Transverse colon (tissue), 4 donors: ENCODE data around the gene RMND1.

ENCODE experiments used
- EP300 ChIP-seq: sonication (generic); formaldehyde crosslinking; IDR thresholded peaks from one replicate; pipeline ENCODE4 v1.6.1; 2017; ENCODE audit warnings: antibody characterized with exemption, low read depth
- POLR2A ChIP-seq: fragments of 450-650 bp; IDR thresholded peaks from one replicate; pipeline ENCODE4 v1.6.1; 2016; ENCODE audit warnings: antibody characterized with exemption, mild to moderate bottlenecking, moderate library complexity
- POLR2AphosphoS5 ChIP-seq, 3 donors: sonication (generic); formaldehyde crosslinking; IDR thresholded peaks; one replicate each; pipeline ENCODE4 v1.6.1; 2016; ENCODE audit warnings: antibody characterized with exemption in 3 of 3
- TF ChIP-seq, protein P1 (sequence below), 5 experiments: fragments of 200-600 bp in 3 of 5; fragments of 450-650 bp in 2 of 5; sonication (generic) in 3 of 5; IDR thresholded peaks; 1 replicate in 2 of 5; 2 replicates in 3 of 5; pipeline ENCODE4 v1.5.1; 2016 to 2017; ENCODE audit warnings: antibody characterized with exemption in 5 of 5, inconsistent platforms in 3 of 5, mild to moderate bottlenecking in 2 of 5, moderate library complexity in 1 of 5

DNA sequence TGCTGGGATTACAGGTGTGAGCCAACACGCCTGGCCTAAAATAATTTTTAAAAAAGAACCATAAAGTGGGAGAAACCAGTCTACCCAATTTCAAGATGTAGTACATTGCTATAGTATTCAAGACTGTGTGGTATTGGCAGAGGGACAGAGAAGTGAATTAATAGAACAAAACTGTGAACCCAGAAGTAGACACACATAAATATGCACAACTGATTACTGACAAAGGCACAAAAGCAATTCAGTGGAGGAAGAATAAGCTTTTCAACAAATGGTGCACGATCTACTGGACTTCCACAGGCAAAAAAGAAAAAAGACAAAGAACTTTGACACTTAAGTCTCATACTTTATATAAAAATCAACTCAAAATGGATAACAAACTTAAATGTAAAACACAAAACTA is 76.1 kb downstream of the RMND1 start:
- TF ChIP-seq EP300 (no peak), POLR2AphosphoS5 (IDR thresholded peaks at IDR 0.05) (no peak), POLR2A (no peak)
- TF ChIP-seq, protein P1, sequence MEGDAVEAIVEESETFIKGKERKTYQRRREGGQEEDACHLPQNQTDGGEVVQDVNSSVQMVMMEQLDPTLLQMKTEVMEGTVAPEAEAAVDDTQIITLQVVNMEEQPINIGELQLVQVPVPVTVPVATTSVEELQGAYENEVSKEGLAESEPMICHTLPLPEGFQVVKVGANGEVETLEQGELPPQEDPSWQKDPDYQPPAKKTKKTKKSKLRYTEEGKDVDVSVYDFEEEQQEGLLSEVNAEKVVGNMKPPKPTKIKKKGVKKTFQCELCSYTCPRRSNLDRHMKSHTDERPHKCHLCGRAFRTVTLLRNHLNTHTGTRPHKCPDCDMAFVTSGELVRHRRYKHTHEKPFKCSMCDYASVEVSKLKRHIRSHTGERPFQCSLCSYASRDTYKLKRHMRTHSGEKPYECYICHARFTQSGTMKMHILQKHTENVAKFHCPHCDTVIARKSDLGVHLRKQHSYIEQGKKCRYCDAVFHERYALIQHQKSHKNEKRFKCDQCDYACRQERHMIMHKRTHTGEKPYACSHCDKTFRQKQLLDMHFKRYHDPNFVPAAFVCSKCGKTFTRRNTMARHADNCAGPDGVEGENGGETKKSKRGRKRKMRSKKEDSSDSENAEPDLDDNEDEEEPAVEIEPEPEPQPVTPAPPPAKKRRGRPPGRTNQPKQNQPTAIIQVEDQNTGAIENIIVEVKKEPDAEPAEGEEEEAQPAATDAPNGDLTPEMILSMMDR (IDR thresholded peaks at IDR 0.05) = no peak
